G401 (cell line): Measurements from ENCODE around the gene LRRC61. TPM values are rescaled to one million over a fixed set of nuclear protein-coding genes. Genes with fewer than 3 reads are reported as not detected.
A peak's percentile ranks its signal among the peaks of the same experiment; 100 is the strongest.
"Not testable (repeated sequence)": the region's sequence is repeated elsewhere in the genome, so short reads cannot be mapped to it uniquely, and the experiment has no call there.

Experiments used
- DNase-seq: peaks from one replicate; pipeline ENCODE4 v3.0.0-alpha.2; 2015; ENCODE audit warnings: low spot score
- in situ Hi-C: cut with HindIII; loops from 2 replicates; pipeline ENCODE4 v1.10.0; 2016; ENCODE audit warnings: low sequenced_read_pairs, mixed read lengths
- total RNA-seq: library from RNA; depleted of rRNA; stranded (reverse); fragments of >200 nt; shearing (Covaris generic); gene quantifications from 2 replicates; pipeline ENCODE4 v1.2.3, GENCODE V29; 2014; rRNA removed

Gene LRRC61
- total RNA-seq: 3.3 TPM in 1 of 2 replicates, not detected in the other

DNA sequence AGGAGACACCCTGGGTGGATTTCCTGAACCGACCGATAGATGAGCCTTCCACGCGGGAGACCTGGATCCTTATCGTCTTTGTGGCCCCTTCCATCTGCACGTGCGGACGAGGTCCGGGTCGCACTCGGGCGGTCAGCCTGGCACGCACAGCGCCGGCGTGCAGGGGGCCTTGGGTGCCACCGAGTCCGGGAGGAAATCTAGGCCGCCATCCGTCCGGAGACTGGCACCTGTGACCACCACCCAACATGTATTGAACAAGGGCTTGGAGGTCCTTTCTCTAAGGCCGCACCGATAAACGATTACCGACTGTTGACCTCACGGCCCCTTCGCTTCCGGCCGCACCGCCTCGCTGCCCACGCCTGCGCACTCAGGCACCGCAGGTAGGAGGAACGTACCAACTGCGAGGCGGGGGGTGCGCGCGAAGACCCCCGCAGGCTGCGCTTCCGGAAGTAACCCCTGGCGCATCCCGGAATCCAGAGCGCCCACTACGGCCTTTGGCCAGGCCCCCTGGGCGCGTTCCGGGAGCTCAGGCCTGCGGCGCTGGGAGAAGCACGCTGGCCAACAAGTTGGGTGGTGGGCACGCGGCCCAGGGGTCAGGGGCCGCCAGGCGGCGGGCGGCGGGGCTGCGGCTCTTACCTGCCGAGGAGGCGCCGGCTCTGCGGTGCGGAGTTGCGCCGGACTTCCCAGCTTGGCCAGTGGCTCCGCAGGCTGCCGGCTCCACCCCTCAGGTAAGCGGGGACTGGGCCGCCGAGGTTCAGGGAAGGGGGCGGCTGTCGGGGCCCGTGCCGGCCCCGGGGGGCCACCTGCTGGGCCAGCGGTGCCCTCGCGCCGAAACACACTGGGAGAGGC is at the start of gene LRRC61, which contains the start of gene ACTR3C:
TSS of gene LRRC61 (plus strand) at position 523 of the 849 bp plus-strand sequence. CDS start 13,507 bp downstream, outside the sequence.
TSS of gene ACTR3C (minus strand) at position 713 of the 849 bp plus-strand sequence. CDS start 28,249 bp downstream, outside the sequence.
- in situ Hi-C loops: no loop called here
- peak; percentile 48 for DNase-seq

GRCh38 chr7:150276132-150276695 is 46.9 kb upstream of the LRRC61 start:
- in situ Hi-C loops: not testable (repeated sequence)
- DNase-seq: peak; percentile 74

DNA sequence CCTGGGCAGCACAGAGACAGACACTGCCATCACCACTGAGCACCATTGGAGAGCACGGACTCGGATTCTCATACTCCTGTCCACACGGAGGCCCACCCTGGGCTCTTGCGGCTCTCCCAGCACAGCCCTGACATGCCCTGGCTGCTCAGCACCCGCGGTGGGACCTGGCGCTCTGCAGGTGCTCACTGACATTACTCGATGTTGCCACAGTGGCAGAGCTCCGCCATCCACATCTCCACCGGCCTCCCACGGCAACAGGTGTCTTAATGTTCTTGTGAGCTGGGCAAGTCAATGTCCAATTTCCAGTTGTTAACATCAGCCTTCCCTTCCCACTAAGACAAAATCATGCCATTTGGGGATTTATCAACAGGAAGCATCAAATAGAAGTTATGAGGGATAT is 44.8 kb upstream of the LRRC61 start:
- in situ Hi-C loops, DNase-seq: not testable (repeated sequence)

- DNase-seq, in situ Hi-C loops: not testable (repeated sequence)
These were observed 41.3 kb upstream of the LRRC61 start for GRCh38 chr7:150281681-150282403.

DNA sequence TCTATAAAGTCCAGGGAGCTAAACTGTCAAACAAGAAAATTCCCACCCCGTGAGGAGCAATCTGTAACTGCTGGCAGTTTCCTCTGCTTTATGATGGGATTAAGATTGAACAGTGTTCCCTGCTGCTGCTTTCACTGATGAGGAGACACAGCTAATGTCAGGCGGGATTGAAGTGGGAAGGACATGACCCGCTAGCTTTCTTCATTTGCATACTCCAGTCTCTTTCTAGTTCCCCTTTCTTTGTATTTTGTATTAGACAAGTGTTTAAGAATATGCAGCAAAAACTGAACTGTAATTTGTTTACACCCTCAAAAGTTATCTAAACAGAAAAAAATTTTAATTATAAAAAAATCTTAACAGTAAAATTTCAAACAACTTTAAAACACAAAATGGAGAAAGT is 40.0 kb upstream of the LRRC61 start:
- in situ Hi-C loops, DNase-seq: not testable (repeated sequence)

GRCh38 chr7:150283608-150284007 is 39.5 kb upstream of the LRRC61 start:
- DNase-seq, in situ Hi-C loops: not testable (repeated sequence)

DNA sequence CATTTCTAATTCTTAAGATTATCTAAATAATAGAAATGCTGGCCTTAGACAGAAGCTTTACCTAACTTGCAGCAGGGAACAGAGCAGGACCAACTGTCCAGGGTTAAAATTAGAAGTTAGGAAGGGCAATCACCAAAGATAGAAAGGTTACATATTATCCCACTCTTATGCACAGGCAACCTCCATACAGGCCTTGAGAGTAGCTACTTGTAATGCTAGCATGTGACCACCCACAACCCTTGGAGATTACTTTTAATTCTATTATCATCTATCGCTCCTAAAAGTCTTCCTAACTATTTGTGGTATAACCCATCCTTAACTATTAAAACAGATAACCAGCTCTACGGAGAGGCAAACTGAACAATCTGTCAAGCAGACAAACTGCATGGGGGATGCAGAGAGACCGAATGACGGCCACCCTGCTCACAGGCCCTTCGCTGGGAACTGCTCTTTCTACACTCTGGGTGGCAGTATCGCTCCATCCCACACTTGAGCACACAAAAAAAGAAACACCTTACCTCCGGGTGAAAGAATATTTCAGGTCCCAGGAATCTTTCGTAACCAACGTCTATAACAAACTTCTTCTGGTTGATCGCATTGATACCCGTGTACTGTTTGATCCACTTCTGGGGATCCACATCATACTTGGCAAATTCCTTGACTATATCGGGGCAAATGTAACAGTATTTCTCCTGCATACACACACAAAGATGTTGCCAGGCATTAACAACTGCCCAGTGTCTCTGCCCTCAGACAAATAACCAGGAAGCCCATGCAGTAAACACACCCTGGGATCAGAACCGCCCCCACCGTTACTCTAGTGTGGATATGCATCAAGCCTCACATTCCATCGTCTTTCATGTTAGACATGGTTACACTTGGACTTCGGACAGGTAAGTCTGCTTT is 37.1 kb upstream of the LRRC61 start:
- peak; percentile 62 for DNase-seq
- in situ Hi-C loops: not testable (repeated sequence)

DNA sequence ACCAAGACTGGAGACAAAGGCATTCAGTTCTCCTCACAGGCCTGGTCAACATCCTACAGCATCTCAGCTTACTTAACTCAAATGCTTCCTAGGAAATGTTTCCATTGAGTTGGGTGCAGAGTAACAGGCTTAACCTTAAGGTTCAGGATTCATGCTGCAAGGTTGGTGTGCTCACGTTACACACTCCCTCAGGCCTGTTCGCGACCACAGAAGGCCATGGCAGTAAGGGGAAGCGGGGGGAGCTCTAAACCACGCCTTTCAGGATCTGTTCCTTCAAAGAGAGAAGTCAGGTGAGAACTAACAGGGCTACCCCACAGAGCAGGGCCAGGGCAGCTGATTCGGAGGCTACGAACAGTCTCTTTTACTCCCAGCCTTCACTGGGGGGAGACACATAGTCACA is 35.3 kb upstream of the LRRC61 start:
- in situ Hi-C loops, DNase-seq: not testable (repeated sequence)

- DNase-seq, in situ Hi-C loops: not testable (repeated sequence)
These were observed 34.3 kb upstream of the LRRC61 start for GRCh38 chr7:150288816-150289215.

DNA sequence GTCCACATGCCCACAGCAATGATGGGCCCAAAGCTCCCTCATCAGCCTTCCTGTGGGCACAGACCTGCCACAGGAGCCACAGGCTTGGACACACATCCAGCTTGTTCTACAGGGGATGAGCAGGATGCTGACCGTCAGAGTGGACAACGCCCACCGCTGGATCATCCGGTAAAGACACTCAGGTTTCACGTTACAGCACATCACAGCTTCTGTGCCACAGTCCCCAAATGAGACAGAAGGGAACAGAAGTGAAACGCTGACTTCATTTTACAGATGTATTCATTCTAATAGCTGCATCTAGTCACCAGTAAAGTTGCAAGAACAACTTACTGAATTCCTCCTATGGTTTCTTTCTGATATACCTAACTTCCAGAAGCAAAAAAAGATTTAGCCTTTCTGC is 32.8 kb upstream of the LRRC61 start:
- in situ Hi-C loops, DNase-seq: not testable (repeated sequence)

- in situ Hi-C loops, DNase-seq: not testable (repeated sequence)
These were observed 28.1 kb upstream of the LRRC61 start for GRCh38 chr7:150295027-150295426.

- DNase-seq, in situ Hi-C loops: not testable (repeated sequence)
These were observed 27.5 kb upstream of the LRRC61 start for GRCh38 chr7:150295614-150296013.

GRCh38 chr7:150296802-150297201 is 26.4 kb upstream of the LRRC61 start:
- DNase-seq, in situ Hi-C loops: not testable (repeated sequence)

DNA sequence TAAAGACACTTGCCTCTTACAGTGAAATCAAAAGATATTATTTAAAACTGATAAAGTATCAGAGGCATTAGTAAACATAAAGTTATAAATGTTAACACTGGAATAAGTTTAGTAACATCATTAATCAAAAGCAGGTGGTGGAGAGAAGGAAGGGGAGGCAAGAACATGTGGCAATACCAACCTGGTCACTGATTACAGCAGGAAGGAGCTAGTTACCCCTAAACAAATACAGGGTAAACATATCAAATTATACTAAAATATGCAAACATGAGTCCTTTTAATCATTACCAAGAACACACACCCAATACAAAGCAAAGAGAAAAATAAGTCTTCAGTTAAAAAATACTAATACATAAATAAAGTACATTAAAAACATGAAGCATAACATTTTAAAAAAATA is 25.2 kb upstream of the LRRC61 start:
- DNase-seq, in situ Hi-C loops: not testable (repeated sequence)

DNA sequence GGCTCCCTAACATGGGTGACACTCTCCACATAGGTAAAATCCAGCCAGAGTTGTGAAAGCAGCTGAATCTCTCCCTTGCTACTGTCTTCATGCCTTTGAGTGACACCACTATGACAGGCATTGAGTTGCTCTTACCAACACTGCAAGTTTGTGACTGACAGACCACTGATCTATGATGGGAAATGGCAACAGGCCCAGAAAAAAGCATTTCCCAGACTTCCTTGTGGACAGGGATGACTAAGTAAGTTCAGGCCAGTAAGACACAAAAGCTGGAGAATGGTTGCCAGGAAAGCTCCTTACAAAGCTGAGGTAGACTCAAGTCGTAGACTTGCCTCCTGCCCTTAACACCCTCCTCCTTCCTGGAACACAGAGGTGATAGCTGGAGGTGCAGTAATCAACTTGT is 20.2 kb upstream of the LRRC61 start:
- DNase-seq, in situ Hi-C loops: not testable (repeated sequence)

DNA sequence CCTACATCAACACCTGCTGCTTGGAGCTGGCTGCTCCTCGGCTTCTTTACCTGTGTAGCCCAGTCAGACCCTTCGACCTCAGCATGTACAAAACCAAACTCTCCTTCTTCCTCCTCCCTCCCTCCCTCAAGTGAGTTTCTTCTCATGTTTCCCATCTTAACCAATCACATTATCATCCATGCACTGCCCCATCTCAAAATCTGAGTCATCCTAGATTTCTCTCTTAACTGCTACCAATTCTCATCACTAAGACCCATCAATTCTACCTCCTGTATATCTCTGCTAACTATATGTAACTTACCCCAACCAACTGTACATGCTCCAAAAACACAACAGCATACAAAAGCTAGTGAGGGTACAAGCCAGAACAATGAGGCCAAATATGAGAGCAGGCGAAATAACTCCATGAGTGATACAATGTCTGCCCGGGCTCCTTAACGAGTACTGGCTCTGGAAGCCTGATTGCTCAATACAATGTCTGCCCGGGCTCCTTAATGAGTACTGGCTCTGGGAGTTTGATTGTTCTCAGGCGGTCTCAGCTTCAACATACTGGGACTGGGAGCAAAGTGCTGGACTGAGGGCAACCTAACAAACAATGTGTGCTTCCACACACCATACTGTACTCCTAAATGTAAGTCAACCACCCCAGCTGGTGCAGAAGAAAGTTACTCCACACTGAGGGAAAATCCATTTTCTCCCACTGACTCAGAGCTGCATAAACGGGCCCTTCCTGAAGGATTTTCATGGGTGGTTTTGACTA is 18.5 kb upstream of the LRRC61 start:
- in situ Hi-C loops, DNase-seq: not testable (repeated sequence)

GRCh38 chr7:150305259-150305902 is 17.8 kb upstream of the LRRC61 start:
- in situ Hi-C loops, DNase-seq: not testable (repeated sequence)
